Stimulated activated CD4-positive, alpha-beta T cell treated with anti-CD3 and anti-CD28 coated beads, Interleukin-4, amount 100 ng/mL, for 48 hours (primary cell): Measurements from ENCODE around the gene SGO2.
"Not testable (repeated sequence)": the region's sequence is repeated elsewhere in the genome, so short reads cannot be mapped to it uniquely, and the experiment has no call there.

Source experiments
- DNase-seq, 2 donors: peaks; one replicate each; pipeline ENCODE4 v3.0.0-alpha.2; 2020; ENCODE audit warnings: low read depth in 2 of 2

The SGO2 gene

DNA sequence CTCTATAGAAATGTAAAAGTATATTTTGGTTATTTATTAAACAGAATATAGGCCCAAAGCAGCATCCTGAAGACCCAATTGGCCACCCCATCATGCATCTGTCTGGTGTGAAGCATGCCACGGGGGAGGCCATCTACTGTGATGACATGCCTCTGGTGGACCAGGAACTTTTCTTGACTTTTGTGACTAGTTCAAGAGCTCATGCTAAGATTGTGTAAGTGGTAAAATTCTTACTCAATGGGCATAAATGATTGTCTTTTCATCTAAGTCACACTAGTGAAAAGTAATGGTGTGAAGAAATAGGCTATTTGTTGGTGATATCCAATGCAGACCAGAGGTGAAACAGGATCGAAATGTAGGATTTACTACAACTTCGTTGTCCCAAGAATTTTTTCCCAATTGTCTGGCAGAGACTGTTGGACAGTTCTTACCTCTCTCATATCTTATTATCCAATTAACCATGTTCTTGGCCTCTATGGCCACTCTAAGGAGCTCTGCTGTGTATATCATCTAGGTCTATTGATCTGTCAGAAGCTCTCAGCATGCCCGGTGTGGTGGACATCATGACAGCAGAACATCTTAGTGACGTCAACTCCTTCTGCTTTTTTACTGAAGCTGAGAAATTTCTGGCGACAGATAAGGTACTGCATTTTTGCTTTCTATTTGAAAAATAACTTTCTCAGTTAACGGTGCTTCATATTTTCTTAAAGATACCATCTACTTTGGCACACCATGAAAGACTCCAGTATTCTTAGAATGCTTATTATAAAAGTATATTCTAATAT, 94.8 kb downstream of the SGO2 start:
- DNase-seq, result no peak

DNA sequence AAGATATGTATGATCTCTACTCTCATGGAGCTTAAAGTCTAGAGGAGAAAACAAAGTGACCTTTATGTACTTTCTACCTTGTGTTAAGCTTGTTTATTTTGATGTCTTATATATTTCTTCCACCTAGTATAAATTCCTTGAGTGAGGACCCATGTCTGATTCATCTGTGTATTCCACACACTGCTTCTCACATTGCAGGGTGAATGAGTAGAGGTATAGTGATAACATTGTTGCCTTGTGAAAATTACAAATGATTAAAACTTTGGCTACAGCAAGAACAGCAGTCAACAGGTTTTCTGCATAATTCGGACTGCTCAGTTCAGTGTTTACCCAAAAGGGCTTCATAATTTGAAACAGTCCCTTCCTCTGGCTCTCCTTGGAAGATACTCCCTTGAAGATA, 96.1 kb downstream of the SGO2 start:
- DNase-seq, result no peak

- no peak for DNase-seq
Measured at GRCh38 chr2:200624026-200624425, 98.0 kb downstream of the SGO2 start.

DNA sequence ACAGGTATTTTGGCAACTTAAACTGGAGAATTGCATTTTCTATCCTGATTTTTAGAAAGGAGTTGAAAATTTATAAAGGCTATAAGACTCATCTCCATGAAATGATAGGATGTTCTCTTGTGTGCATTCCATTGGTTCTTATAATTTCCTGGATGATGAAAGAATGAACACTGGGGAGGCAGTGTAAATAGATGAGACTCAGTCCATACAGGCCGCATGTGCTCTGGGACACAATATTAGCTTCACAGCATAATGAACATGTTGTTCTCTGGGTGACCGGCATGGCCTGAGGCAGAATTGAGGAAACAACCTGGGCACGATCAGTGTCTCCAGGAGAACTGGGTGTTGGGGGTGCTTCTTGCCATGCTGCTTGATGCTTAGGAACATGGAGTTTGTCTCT, 98.7 kb downstream of the SGO2 start:
- no peak for DNase-seq

GRCh38 chr2:200625282-200625681, 99.3 kb downstream of the SGO2 start:
- DNase-seq, result no peak

- no peak for DNase-seq
Measured at GRCh38 chr2:200625958-200626363, 100.0 kb downstream of the SGO2 start.

- DNase-seq, result no peak
Measured at GRCh38 chr2:200627110-200627770, 101.2 kb downstream of the SGO2 start.

DNA sequence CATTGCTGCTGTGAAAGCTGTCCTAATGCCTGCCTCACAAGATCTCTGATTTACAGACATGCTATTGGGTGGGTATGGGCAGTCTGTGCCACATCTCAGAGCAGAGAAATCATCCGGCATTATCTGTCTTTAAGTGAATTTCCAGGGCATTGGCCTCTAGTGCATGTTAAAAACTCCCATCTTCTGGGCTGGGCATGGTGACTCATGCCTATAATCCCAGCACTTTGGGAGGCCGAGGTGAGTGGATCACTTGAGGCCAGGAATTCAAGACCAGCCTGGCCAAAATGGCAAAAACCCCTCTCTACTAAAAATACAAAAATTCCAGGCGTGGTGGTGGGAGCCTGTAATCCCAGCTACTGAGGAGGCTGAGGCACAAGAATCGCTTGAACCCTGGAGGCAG, 102.5 kb downstream of the SGO2 start:
- DNase-seq, result not testable (repeated sequence)

- DNase-seq, result no peak
Measured at GRCh38 chr2:200631287-200631686, 105.3 kb downstream of the SGO2 start.
